Measurements from ENCODE around the gene SUSD6. TPM values are rescaled to one million over a fixed set of nuclear protein-coding genes. Genes with fewer than 3 reads are reported as not detected.
A peak's percentile ranks its signal among the peaks of the same experiment; 100 is the strongest.

The SUSD6 gene
- total and polyA plus RNA-seq, 2 experiments from 2014 or later = 15.7 to 28.4 TPM

DNA sequence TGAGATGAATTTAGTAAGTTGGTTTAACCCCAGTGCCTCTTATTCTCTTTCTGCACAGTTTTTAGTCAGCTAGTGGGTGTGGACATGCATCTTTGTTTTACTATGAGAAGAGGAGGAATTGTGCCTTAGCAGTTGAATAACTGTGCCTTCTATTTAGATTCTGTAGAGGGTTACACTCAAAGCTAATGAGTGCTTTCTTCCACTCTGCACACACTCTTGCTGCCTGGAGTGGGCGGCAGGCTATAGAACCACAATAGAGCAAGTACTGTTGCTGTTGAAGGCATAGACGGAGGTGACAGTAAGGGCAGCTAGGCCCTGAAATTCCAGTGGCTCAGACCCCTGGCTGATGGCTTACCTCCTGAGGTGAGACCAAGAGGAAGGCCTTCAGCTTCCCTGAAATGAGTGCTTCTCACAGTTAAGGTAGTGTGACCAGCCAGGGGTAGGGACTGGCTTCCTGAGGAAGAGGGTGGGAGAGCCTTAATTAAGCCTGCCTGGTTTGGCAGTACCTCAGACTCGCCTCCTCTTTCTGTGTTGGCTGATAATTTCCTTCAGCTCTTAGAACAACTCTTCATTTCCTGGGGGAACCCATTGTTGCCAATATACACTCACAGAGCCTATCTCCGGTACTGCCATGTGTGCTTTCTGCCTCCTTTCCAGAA, 24.7 kb downstream of the SUSD6 start:
- no peak for TF ChIP-seq EZH2phosphoT487 (IDR thresholded peaks at IDR 0.05; ENCODE audit: low read depth, severe bottlenecking, unreplicated experiment)
- no peak for TF ChIP-seq CTCF (IDR thresholded peaks at IDR 0.05; ENCODE audit: poor library complexity)
- TF ChIP-seq EZH2 (IDR thresholded peaks at IDR 0.05; ENCODE audit: borderline replicate concordance) = no peak
- Histone ChIP-seq H4K20me1 (ENCODE audit: insufficient read depth, poor library complexity, severe bottlenecking) (peaks cover 23% of the 10 kb centered on the region), H3K4me2 (no peak overlapping the region), H2AFZ (no peak overlapping the region), H3K4me3 (no peak overlapping the region), H3K27me3 (no peaks in the 10 kb centered on the region), H3K36me3 (replicated peaks; ENCODE audit: insufficient read depth, low read depth) (peaks cover 6% of the 10 kb centered on the region), H3K27ac (peak overlapping the region; percentile 82), H3K9me2 (replicated peaks; ENCODE audit: insufficient read depth) (no peaks in the 10 kb centered on the region), H3K79me2 (peaks cover 88% of the 10 kb centered on the region), H3K4me1 (ENCODE audit: insufficient read depth) (peaks cover 75% of the 10 kb centered on the region), H3K9me3 (ENCODE audit: low read depth) (no peaks in the 10 kb centered on the region)
- no peak for DNase-seq (ENCODE audit: low spot score)
- WGBS (ENCODE audit: low lambda C conversion rate, missing lambda C conversion rate) = 96% methylated on average over 4 of the region's 4 CpGs

GRCh38 chr14:69636718-69637480, 25.5 kb downstream of the SUSD6 start:
- no peaks in the 10 kb centered on the region for H3K9me3 ChIP-seq (ENCODE audit: low read depth)
- peaks cover 88% of the 10 kb centered on the region for H3K79me2 ChIP-seq
- DNase-seq (ENCODE audit: low spot score) = no peak
- TF ChIP-seq EZH2phosphoT487 (IDR thresholded peaks at IDR 0.05; ENCODE audit: low read depth, severe bottlenecking, unreplicated experiment) = no peak
- TF ChIP-seq EZH2 (IDR thresholded peaks at IDR 0.05; ENCODE audit: borderline replicate concordance) = no peak
- TF ChIP-seq CTCF (IDR thresholded peaks at IDR 0.05; ENCODE audit: poor library complexity) = no peak
- H3K9me2 ChIP-seq (replicated peaks; ENCODE audit: insufficient read depth) = no peaks in the 10 kb centered on the region
- no peaks in the 10 kb centered on the region for H3K27me3 ChIP-seq
- peaks cover 19% of the 10 kb centered on the region for H4K20me1 ChIP-seq (ENCODE audit: insufficient read depth, poor library complexity, severe bottlenecking)
- H3K36me3 ChIP-seq (replicated peaks; ENCODE audit: insufficient read depth, low read depth) = peaks cover 8% of the 10 kb centered on the region
- H3K4me3 ChIP-seq = no peak overlapping the region
- H2AFZ ChIP-seq = no peak overlapping the region
- H3K4me1 ChIP-seq (ENCODE audit: insufficient read depth) = peaks cover 67% of the 10 kb centered on the region
- WGBS (ENCODE audit: low lambda C conversion rate, missing lambda C conversion rate) = 79% methylated on average over 7 of the region's 7 CpGs
- H3K27ac ChIP-seq = peak overlapping the region; percentile 82
- peak overlapping the region; percentile 66 for H3K4me2 ChIP-seq

- peaks cover 8% of the 10 kb centered on the region for H3K36me3 ChIP-seq (replicated peaks; ENCODE audit: insufficient read depth, low read depth)
- H3K4me2 ChIP-seq = peak overlapping the region; percentile 66
- H3K4me3 ChIP-seq = no peak overlapping the region
- no peaks in the 10 kb centered on the region for H3K27me3 ChIP-seq
- H3K4me1 ChIP-seq (ENCODE audit: insufficient read depth) = peaks cover 60% of the 10 kb centered on the region
- WGBS (ENCODE audit: low lambda C conversion rate, missing lambda C conversion rate) = 10% methylated on average over 3 of the region's 3 CpGs
- peak overlapping the region; percentile 82 for H3K27ac ChIP-seq
- peak; percentile 65 for DNase-seq (ENCODE audit: low spot score)
- no peaks in the 10 kb centered on the region for H3K9me3 ChIP-seq (ENCODE audit: low read depth)
- no peaks in the 10 kb centered on the region for H3K9me2 ChIP-seq (replicated peaks; ENCODE audit: insufficient read depth)
- no peak overlapping the region for H2AFZ ChIP-seq
- TF ChIP-seq CTCF (IDR thresholded peaks at IDR 0.05; ENCODE audit: poor library complexity) (no peak), EZH2phosphoT487 (IDR thresholded peaks at IDR 0.05; ENCODE audit: low read depth, severe bottlenecking, unreplicated experiment) (no peak), EZH2 (IDR thresholded peaks at IDR 0.05; ENCODE audit: borderline replicate concordance) (no peak)
- H4K20me1 ChIP-seq (ENCODE audit: insufficient read depth, poor library complexity, severe bottlenecking) = peaks cover 12% of the 10 kb centered on the region
- peaks cover 88% of the 10 kb centered on the region for H3K79me2 ChIP-seq
Observed at GRCh38 chr14:69637503-69638031, 26.2 kb downstream of the SUSD6 start.
